Activated CD8-positive, alpha-beta T cell treated with anti-CD3 and anti-CD28 coated beads for 36 hours (primary cell): ENCODE data around the gene BANP. TPM values are rescaled to one million over a fixed set of nuclear protein-coding genes. Genes with fewer than 3 reads are reported as not detected.
"Not testable (repeated sequence)": the region's sequence is repeated elsewhere in the genome, so short reads cannot be mapped to it uniquely, and the experiment has no call there.

Experiments used
- ATAC-seq: fragments of 200-7000 bp; cut with Tn5 transposase; one replicate; pipeline ENCODE4 v1.10.0; 2021; ENCODE audit warnings: mild to moderate bottlenecking, moderate library complexity
- CTCF ChIA-PET: fragments of 350-600 bp; sonication (Branson Sonifier 250); formaldehyde crosslinking; loops from one replicate; lab custom pipeline; 2021; ENCODE audit warnings: antibody characterized with exemption; lab: Charles Lee
- POLR2A ChIA-PET: fragments of 350-600 bp; sonication (Branson Sonifier 250); formaldehyde crosslinking; loops from one replicate; lab custom pipeline; 2021; ENCODE audit warnings: antibody characterized with exemption; lab: Charles Lee
- DNase-seq: peaks from one replicate; pipeline ENCODE4 v3.0.0-alpha.2; 2020
- H3K27ac Mint-ChIP-seq: one replicate; pipeline ENCODE4 v1.8.0; 2021; ENCODE audit warnings: mild to moderate bottlenecking, mixed read lengths
- H3K27me3 Mint-ChIP-seq: one replicate; pipeline ENCODE4 v1.8.0; 2021; ENCODE audit warnings: mixed read lengths
- H3K36me3 Mint-ChIP-seq: one replicate; pipeline ENCODE4 v1.8.0; 2021; ENCODE audit warnings: low read depth, mixed read lengths
- H3K4me1 Mint-ChIP-seq: one replicate; pipeline ENCODE4 v1.8.0; 2021; ENCODE audit warnings: low read depth, mixed read lengths
- H3K4me3 Mint-ChIP-seq: one replicate; pipeline ENCODE4 v1.8.0; 2021; ENCODE audit warnings: mild to moderate bottlenecking, moderate library complexity, mixed read lengths
- H3K9me3 Mint-ChIP-seq: one replicate; pipeline ENCODE4 v1.8.0; 2021; ENCODE audit warnings: mixed read lengths
- intact Hi-C: fragments of 100-400 bp; cut with micrococcal nuclease; formaldehyde crosslinking; loops from one replicate; pipeline ENCODE4 v1.10.0; 2022
- total RNA-seq, 2 experiments: library from RNA; stranded (reverse); gene quantifications; one replicate each; pipeline ENCODE4 v1.2.3, GENCODE V29; 2021
- TF ChIP-seq, protein P1 (sequence below): fragments of 200-600 bp; IDR thresholded peaks from one replicate; pipeline ENCODE4 v1.8.0; 2022; ENCODE audit warnings: antibody characterized with exemption, mild to moderate bottlenecking

BANP gene
- total RNA-seq, 2 experiments from 2014 or later: 32.1 to 36.1 TPM

DNA sequence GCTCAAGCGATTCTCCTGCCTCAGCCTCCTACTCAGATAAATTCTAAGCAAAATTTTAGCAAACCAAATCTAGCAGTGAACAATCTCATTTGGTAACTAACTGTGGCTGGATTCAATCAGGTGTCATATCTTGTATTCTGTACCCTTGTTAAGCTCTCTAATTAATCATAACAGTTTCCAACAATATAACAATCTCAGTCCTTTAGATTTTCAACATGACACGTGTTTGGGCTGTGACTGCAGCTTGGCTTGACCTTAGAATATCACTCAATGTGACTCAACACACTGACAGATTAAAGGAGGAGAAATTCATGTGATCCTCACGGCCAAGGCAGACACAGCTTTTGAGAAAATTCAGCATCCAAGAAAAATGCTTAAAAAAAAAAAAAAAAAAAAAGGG, 133.6 kb downstream of the BANP start:
- ATAC-seq (no peak), DNase-seq (no peak)
- Mint-ChIP-seq H3K4me1 (no peaks in the 10 kb centered on the region), H3K27me3 (no peaks in the 10 kb centered on the region), H3K9me3 (no peaks in the 10 kb centered on the region), H3K36me3 (peaks cover 9% of the 10 kb centered on the region), H3K4me3 (no peak overlapping the region), H3K27ac (no peak overlapping the region)
- TF ChIP-seq, protein P1, sequence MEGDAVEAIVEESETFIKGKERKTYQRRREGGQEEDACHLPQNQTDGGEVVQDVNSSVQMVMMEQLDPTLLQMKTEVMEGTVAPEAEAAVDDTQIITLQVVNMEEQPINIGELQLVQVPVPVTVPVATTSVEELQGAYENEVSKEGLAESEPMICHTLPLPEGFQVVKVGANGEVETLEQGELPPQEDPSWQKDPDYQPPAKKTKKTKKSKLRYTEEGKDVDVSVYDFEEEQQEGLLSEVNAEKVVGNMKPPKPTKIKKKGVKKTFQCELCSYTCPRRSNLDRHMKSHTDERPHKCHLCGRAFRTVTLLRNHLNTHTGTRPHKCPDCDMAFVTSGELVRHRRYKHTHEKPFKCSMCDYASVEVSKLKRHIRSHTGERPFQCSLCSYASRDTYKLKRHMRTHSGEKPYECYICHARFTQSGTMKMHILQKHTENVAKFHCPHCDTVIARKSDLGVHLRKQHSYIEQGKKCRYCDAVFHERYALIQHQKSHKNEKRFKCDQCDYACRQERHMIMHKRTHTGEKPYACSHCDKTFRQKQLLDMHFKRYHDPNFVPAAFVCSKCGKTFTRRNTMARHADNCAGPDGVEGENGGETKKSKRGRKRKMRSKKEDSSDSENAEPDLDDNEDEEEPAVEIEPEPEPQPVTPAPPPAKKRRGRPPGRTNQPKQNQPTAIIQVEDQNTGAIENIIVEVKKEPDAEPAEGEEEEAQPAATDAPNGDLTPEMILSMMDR: no peak
- intact Hi-C loops: no loop called here
- ChIA-PET POLR2A (no interaction called here), CTCF (interaction anchor here (1.0 kb wide), 1 partner anchor 353 kb away, joined by 3 read pairs; no protein-coding TSS in a partner anchor)

GRCh38 chr16:88086571-88087516, 135.6 kb downstream of the BANP start:
- ChIA-PET CTCF (no interaction called here), POLR2A (interaction anchor here (0.7 kb wide), 1 partner anchor 11 kb away, joined by 3 read pairs; no protein-coding TSS in a partner anchor)
- Mint-ChIP-seq H3K27ac (no peak overlapping the region), H3K4me1 (no peaks in the 10 kb centered on the region), H3K36me3 (peaks cover 2% of the 10 kb centered on the region), H3K9me3 (no peaks in the 10 kb centered on the region), H3K4me3 (no peak overlapping the region), H3K27me3 (no peaks in the 10 kb centered on the region)
- no peak for DNase-seq
- TF ChIP-seq, protein P1: no peak
- intact Hi-C loops: no loop called here
- ATAC-seq: no peak

- Mint-ChIP-seq H3K27me3 (no peaks in the 10 kb centered on the region), H3K36me3 (no peaks in the 10 kb centered on the region), H3K27ac (no peak overlapping the region), H3K4me3 (no peak overlapping the region), H3K9me3 (no peaks in the 10 kb centered on the region), H3K4me1 (no peaks in the 10 kb centered on the region)
- TF ChIP-seq, protein P1: no peak
- intact Hi-C loops: no loop called here
- DNase-seq: no peak
- no peak for ATAC-seq
- POLR2A ChIA-PET: no interaction called here
- CTCF ChIA-PET: no interaction called here
Observed at GRCh38 chr16:88087517-88087877, 136.3 kb downstream of the BANP start.

- intact Hi-C loops: no loop called here
- DNase-seq (no peak), ATAC-seq (no peak)
- ChIA-PET POLR2A (no interaction called here), CTCF (no interaction called here)
- TF ChIP-seq, protein P1: no peak
- no peaks in the 10 kb centered on the region for H3K9me3 Mint-ChIP-seq
- no peaks in the 10 kb centered on the region for H3K4me1 Mint-ChIP-seq
- no peaks in the 10 kb centered on the region for H3K36me3 Mint-ChIP-seq
- no peak overlapping the region for H3K4me3 Mint-ChIP-seq
- H3K27me3 Mint-ChIP-seq: no peaks in the 10 kb centered on the region
- H3K27ac Mint-ChIP-seq: no peak overlapping the region
Observed at GRCh38 chr16:88088161-88088581, 136.9 kb downstream of the BANP start.

GRCh38 chr16:88088611-88089010, 137.4 kb downstream of the BANP start:
- intact Hi-C loops, H3K4me1 Mint-ChIP-seq, H3K36me3 Mint-ChIP-seq, ATAC-seq, H3K4me3 Mint-ChIP-seq, H3K9me3 Mint-ChIP-seq, CTCF ChIA-PET, H3K27ac Mint-ChIP-seq, DNase-seq, H3K27me3 Mint-ChIP-seq, POLR2A ChIA-PET: not testable (repeated sequence)

DNA sequence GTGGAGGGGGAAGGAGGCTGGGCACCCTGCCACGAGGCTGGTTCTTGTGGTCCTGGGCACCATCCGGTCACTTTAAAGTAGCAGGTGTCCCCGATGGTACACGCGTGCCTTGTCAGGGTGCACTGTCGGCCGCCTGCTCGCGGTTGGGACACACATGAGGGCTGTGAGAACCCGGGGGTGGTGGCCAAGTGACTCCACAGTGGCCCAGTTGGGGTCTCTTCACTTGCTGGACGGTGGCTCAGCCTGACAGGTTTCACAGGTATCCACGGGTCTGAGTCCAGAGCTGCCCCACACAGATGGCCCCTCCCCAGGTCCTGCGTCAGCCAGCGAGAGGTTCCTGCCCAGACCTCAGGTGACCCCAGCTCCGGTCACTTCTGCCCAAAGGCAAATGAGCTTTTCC, 137.8 kb downstream of the BANP start:
- H3K4me1 Mint-ChIP-seq, intact Hi-C loops, H3K27ac Mint-ChIP-seq, H3K4me3 Mint-ChIP-seq, H3K9me3 Mint-ChIP-seq, POLR2A ChIA-PET, DNase-seq, H3K27me3 Mint-ChIP-seq, H3K36me3 Mint-ChIP-seq, ATAC-seq, CTCF ChIA-PET: not testable (repeated sequence)

GRCh38 chr16:88089632-88090376, 138.6 kb downstream of the BANP start:
- H3K9me3 Mint-ChIP-seq, intact Hi-C loops, CTCF ChIA-PET: not testable (repeated sequence)

More at GRCh38 chr16:88089632-88090376, 138.6 kb downstream of the BANP start:
- H3K4me1 Mint-ChIP-seq, H3K36me3 Mint-ChIP-seq, POLR2A ChIA-PET, DNase-seq, ATAC-seq, H3K27ac Mint-ChIP-seq, H3K27me3 Mint-ChIP-seq, H3K4me3 Mint-ChIP-seq: not testable (repeated sequence)
